CD4-positive, alpha-beta T cell (primary cell): ENCODE measurements around the gene TMEM163. TPM values are rescaled to one million over a fixed set of nuclear protein-coding genes. Genes with fewer than 3 reads are reported as not detected.
"Not testable (repeated sequence)": the region's sequence is repeated elsewhere in the genome, so short reads cannot be mapped to it uniquely, and the experiment has no call there.

Source experiments
- ATAC-seq: fragments of 200-7000 bp; cut with Tn5 transposase; one replicate; pipeline ENCODE4 v1.10.0; 2022; ENCODE audit warnings: mild to moderate bottlenecking; ENCODE audit not compliant: poor library complexity
- CTCF ChIA-PET: fragments of 350-600 bp; sonication (Branson Sonifier 250); formaldehyde crosslinking; loops from one replicate; lab custom pipeline; 2021; ENCODE audit warnings: antibody characterized with exemption, inconsistent platforms; lab: Charles Lee
- POLR2A ChIA-PET: fragments of 350-600 bp; sonication (Branson Sonifier 250); formaldehyde crosslinking; loops from one replicate; lab custom pipeline; 2021; ENCODE audit warnings: antibody characterized with exemption, inconsistent platforms; lab: Charles Lee
- DNase-seq, 14 experiments: peaks; one replicate each; pipeline ENCODE4 v3.0.0-alpha.2; 2013 to 2020; ENCODE audit warnings: mixed read lengths in 2 of 14
- H3K27ac ChIP-seq, 2 donors: one replicate each; pipeline versions ENCODE4 v1.5.1 to v1.7.0; 2013; ENCODE audit warnings: low read length in 2 of 2, low read depth in 1 of 2, mild to moderate bottlenecking in 1 of 2
- H3K27me3 ChIP-seq, 2 experiments: 1 replicate in 1 of 2; 2 replicates in 1 of 2; pipeline versions ENCODE4 v1.6.1 to v1.7.0; 2013; ENCODE audit warnings: low read length in 2 of 2, control low read depth in 1 of 2, mild to moderate bottlenecking in 1 of 2, moderate library complexity in 1 of 2; ENCODE audit not compliant: insufficient read depth in 2 of 2, control insufficient read depth in 1 of 2
- H3K36me3 ChIP-seq: one replicate; pipeline ENCODE4 v1.6.1; 2013; ENCODE audit warnings: low read length, control low read depth; ENCODE audit not compliant: insufficient read depth
- H3K4me1 ChIP-seq: one replicate; pipeline ENCODE4 v1.6.1; 2013; ENCODE audit warnings: low read length, control low read depth; ENCODE audit not compliant: insufficient read depth
- H3K4me3 ChIP-seq: one replicate; pipeline ENCODE4 v1.5.1; 2013; ENCODE audit warnings: mild to moderate bottlenecking, low read length, moderate library complexity
- H3K9me3 ChIP-seq, 2 experiments: 1 replicate in 1 of 2; 2 replicates in 1 of 2; pipeline versions ENCODE4 v1.6.1 to v1.7.0; 2013; ENCODE audit warnings: low read length in 2 of 2, mild to moderate bottlenecking in 2 of 2, control low read depth in 1 of 2, moderate library complexity in 1 of 2; ENCODE audit not compliant: control insufficient read depth in 1 of 2, insufficient read depth in 1 of 2
- H3K27ac Mint-ChIP-seq: one replicate; pipeline ENCODE4 v1.8.0; 2020; ENCODE audit warnings: mixed read lengths
- H3K27me3 Mint-ChIP-seq: one replicate; pipeline ENCODE4 v1.8.0; 2021; ENCODE audit warnings: mixed read lengths
- H3K36me3 Mint-ChIP-seq: one replicate; pipeline ENCODE4 v1.8.0; 2021; ENCODE audit warnings: low read depth, mixed read lengths
- H3K4me1 Mint-ChIP-seq: one replicate; pipeline ENCODE4 v1.8.0; 2021; ENCODE audit warnings: low read depth, mixed read lengths
- H3K4me3 Mint-ChIP-seq: one replicate; pipeline ENCODE4 v1.8.0; 2020; ENCODE audit warnings: mild to moderate bottlenecking, mixed read lengths
- H3K9me3 Mint-ChIP-seq: one replicate; pipeline ENCODE4 v1.8.0; 2020; ENCODE audit warnings: mixed read lengths
- CTCF ChIP-seq: fragments of 200-600 bp; IDR thresholded peaks from one replicate; pipeline ENCODE4 v1.8.0; 2022; ENCODE audit warnings: antibody characterized with exemption, mild to moderate bottlenecking
- intact Hi-C, 2 experiments: fragments of 100-400 bp; cut with DNase I in 1 of 2; cut with micrococcal nuclease in 1 of 2; formaldehyde crosslinking; loops; one replicate each; pipeline versions ENCODE4 v1.15.1 to v1.9.0; 2023 to 2025; cut with DNase I, micrococcal nuclease
- total RNA-seq, 174 experiments: library from RNA in 2 of 174; stranded (reverse) in 2 of 174; gene quantifications; one replicate each; pipeline ENCODE4 v1.2.3 and lab custom pipeline; 2021 to 2026

TMEM163 gene
- total RNA-seq, 2 experiments from 2014 or later, result 0.14 to 0.47 TPM

GRCh38 chr2:134482131-134482723 lies 236.6 kb downstream of the TMEM163 start:
- H3K4me1 ChIP-seq, result no peaks in the 10 kb centered on the region
- no peaks in the 10 kb centered on the region for H3K4me1 Mint-ChIP-seq
- no peaks in the 10 kb centered on the region for H3K9me3 Mint-ChIP-seq
- CTCF ChIA-PET, result no interaction called here
- H3K27ac Mint-ChIP-seq, result no peak overlapping the region
- no peak overlapping the region for H3K4me3 Mint-ChIP-seq
- no peak overlapping the region for H3K27ac ChIP-seq
- peaks cover 0 to 4% of the 10 kb centered on the region in 2 experiments for H3K27me3 ChIP-seq
- intact Hi-C loops, result no loop called here
- POLR2A ChIA-PET, result no interaction called here
- peaks cover 0 to 6% of the 10 kb centered on the region in 2 experiments for H3K9me3 ChIP-seq
- no peak for ATAC-seq
- no peak for TF ChIP-seq CTCF
- no peaks in the 10 kb centered on the region for H3K36me3 ChIP-seq
- DNase-seq, result no peak
- no peak overlapping the region for H3K4me3 ChIP-seq
- H3K36me3 Mint-ChIP-seq, result no peaks in the 10 kb centered on the region
- peaks cover 15% of the 10 kb centered on the region for H3K27me3 Mint-ChIP-seq

GRCh38 chr2:134479696-134480330 lies 239.0 kb downstream of the TMEM163 start:
- intact Hi-C loops, result no loop called here
- H3K9me3 ChIP-seq, result peaks cover 0 to 6% of the 10 kb centered on the region in 2 experiments
- no peak overlapping the region for H3K4me3 ChIP-seq
- Mint-ChIP-seq H3K36me3 (no peaks in the 10 kb centered on the region), H3K27ac (no peak overlapping the region), H3K4me1 (no peaks in the 10 kb centered on the region), H3K9me3 (no peaks in the 10 kb centered on the region), H3K4me3 (no peak overlapping the region), H3K27me3 (peaks cover 15% of the 10 kb centered on the region)
- DNase-seq, result no peak
- ATAC-seq, result no peak
- no peaks in the 10 kb centered on the region for H3K4me1 ChIP-seq
- no peaks in the 10 kb centered on the region for H3K36me3 ChIP-seq
- CTCF ChIA-PET, result no interaction called here
- TF ChIP-seq CTCF, result no peak
- no peak overlapping the region for H3K27ac ChIP-seq
- H3K27me3 ChIP-seq, result peaks cover 0 to 4% of the 10 kb centered on the region in 2 experiments
- POLR2A ChIA-PET, result no interaction called here

DNA sequence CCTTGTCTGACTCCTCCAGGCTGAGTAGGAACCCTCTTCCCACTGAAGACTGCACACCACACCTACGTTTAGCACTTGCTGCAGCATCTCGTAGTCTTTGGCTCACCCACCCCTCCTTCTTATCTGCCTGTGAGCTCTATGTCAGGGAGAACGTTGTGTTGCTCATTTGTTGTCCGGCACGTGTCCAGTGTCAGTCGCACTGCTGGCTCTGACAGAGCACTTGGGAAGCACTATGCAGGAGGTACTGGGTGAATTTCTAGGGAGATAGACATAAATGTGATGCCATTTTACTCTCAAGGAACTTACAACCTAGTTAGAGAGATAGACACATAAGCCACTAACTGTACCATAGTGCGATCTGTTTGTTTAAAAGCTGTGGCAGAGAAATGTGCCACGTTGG lies 241.8 kb downstream of the TMEM163 start:
- CTCF ChIA-PET, H3K4me3 ChIP-seq, intact Hi-C loops, H3K9me3 Mint-ChIP-seq, H3K9me3 ChIP-seq, DNase-seq, H3K4me1 ChIP-seq, H3K27me3 Mint-ChIP-seq, ATAC-seq, POLR2A ChIA-PET, H3K36me3 ChIP-seq, H3K27me3 ChIP-seq, H3K36me3 Mint-ChIP-seq, H3K4me1 Mint-ChIP-seq, H3K27ac Mint-ChIP-seq, H3K4me3 Mint-ChIP-seq, H3K27ac ChIP-seq: not testable (repeated sequence)
